ENCODE measurements around the gene ENTPD1. TPM values are rescaled to one million over a fixed set of nuclear protein-coding genes. Genes with fewer than 3 reads are reported as not detected.
"Not testable (repeated sequence)": the region's sequence is repeated elsewhere in the genome, so short reads cannot be mapped to it uniquely, and the experiment has no call there.

Gene ENTPD1
- polyA plus RNA-seq (2012; ENCODE audit: insufficient read depth, insufficient read length, low read depth) = 3.8 TPM

- Histone ChIP-seq H3K9me3 (no peaks in the 10 kb centered on the region), H3K36me3 (no peaks in the 10 kb centered on the region), H3K4me3 (ENCODE audit: low read depth, low read length) (no peak within 1 kb of the TSS), H3K27me3 (no peaks in the 10 kb centered on the region), H3K4me1 (no peaks in the 10 kb centered on the region)
- no peak for DNase-seq
- TF ChIP-seq, protein P1, sequence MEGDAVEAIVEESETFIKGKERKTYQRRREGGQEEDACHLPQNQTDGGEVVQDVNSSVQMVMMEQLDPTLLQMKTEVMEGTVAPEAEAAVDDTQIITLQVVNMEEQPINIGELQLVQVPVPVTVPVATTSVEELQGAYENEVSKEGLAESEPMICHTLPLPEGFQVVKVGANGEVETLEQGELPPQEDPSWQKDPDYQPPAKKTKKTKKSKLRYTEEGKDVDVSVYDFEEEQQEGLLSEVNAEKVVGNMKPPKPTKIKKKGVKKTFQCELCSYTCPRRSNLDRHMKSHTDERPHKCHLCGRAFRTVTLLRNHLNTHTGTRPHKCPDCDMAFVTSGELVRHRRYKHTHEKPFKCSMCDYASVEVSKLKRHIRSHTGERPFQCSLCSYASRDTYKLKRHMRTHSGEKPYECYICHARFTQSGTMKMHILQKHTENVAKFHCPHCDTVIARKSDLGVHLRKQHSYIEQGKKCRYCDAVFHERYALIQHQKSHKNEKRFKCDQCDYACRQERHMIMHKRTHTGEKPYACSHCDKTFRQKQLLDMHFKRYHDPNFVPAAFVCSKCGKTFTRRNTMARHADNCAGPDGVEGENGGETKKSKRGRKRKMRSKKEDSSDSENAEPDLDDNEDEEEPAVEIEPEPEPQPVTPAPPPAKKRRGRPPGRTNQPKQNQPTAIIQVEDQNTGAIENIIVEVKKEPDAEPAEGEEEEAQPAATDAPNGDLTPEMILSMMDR (IDR thresholded peaks at IDR 0.05; ENCODE audit: low read depth, low read length) = no peak
Measured at GRCh38 chr10:95756041-95756761, at the start of gene ENTPD1. Gene ENTPD1 (plus strand): TSS chr10:95756163. CDS start chr10:95756240, 77 bp downstream.

DNA sequence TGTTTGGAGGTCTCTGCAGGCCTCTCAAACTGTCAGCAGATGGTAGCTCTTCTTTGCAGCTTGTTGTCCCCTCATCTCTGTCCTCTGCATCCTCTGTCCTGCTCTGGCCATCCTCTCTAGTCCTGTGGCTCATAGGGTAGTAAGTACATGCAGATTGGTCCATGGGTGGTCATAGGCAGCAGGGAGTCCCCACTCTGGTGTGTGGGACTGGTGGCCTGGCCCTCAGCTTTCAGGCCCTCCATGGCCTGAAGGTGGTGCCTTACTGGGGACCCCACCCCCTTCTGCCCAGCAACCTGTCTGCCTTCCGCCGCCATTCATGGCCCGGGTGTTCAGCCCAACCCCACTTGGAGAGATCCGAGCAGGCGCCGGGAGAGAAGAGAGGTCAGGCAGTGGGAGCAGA is 49.4 kb upstream of the ENTPD1 start:
- no peaks in the 10 kb centered on the region for H3K9me3 ChIP-seq
- no peak for DNase-seq
- H3K27me3 ChIP-seq = no peaks in the 10 kb centered on the region
- H3K4me3 ChIP-seq (ENCODE audit: low read depth, low read length) = no peak overlapping the region
- no peaks in the 10 kb centered on the region for H3K36me3 ChIP-seq
- no peaks in the 10 kb centered on the region for H3K4me1 ChIP-seq
- TF ChIP-seq, protein P1 (IDR thresholded peaks at IDR 0.05; ENCODE audit: low read depth, low read length) = no peak

DNA sequence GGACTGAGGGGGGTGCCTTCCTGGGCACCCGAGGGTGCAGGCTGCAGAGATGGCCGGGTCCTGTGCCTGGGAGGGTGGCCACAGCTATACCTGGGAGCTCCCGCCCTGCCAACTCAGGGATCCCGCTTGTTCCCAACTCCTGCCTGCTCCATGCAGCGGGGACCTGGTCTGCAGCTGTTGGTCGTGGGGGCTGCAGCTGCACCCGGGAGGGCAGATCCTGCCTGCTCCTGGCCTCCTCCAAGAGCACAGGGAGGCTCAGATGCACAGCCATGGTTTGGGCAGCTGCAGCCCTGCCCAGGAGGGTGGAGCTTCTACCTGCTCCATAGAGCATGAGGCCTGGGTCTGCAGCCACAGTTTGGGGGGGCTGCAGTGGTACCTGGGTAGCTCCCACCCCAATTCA is 49.0 kb upstream of the ENTPD1 start:
- Histone ChIP-seq H3K36me3 (no peaks in the 10 kb centered on the region), H3K4me3 (ENCODE audit: low read depth, low read length) (no peak overlapping the region), H3K9me3 (no peaks in the 10 kb centered on the region), H3K4me1 (no peaks in the 10 kb centered on the region), H3K27me3 (no peaks in the 10 kb centered on the region)
- no peak for DNase-seq
- TF ChIP-seq, protein P1 (IDR thresholded peaks at IDR 0.05; ENCODE audit: low read depth, low read length) = no peak

GRCh38 chr10:95711492-95711891 is 44.5 kb upstream of the ENTPD1 start:
- Histone ChIP-seq H3K4me3 (ENCODE audit: low read depth, low read length) (no peak overlapping the region), H3K36me3 (no peaks in the 10 kb centered on the region), H3K9me3 (no peaks in the 10 kb centered on the region), H3K4me1 (no peaks in the 10 kb centered on the region), H3K27me3 (no peaks in the 10 kb centered on the region)
- no peak for DNase-seq
- TF ChIP-seq, protein P1 (IDR thresholded peaks at IDR 0.05; ENCODE audit: low read depth, low read length) = no peak

DNA sequence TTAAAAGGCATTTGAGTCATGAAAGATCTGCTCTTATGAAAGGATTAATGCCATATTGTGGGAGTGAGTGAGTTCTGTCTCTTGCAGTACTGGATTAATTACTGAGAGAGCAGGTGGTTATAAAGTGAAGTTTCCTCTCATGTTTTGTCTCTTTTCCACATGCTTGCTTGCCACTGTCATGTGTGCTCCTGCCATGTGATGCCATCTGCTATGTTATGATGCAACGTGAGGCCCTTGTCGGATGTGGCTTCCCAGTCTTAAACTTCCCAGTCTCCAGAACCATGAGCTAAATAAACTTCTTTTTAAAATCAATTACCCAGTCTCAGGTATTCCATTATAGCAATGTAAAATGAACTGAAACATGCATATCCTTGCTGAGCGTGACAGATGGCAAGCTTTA is 39.5 kb upstream of the ENTPD1 start:
- Histone ChIP-seq H3K36me3 (no peaks in the 10 kb centered on the region), H3K4me3 (ENCODE audit: low read depth, low read length) (no peak overlapping the region), H3K27me3 (no peaks in the 10 kb centered on the region), H3K9me3 (no peaks in the 10 kb centered on the region), H3K4me1 (no peaks in the 10 kb centered on the region)
- TF ChIP-seq, protein P1 (IDR thresholded peaks at IDR 0.05; ENCODE audit: low read depth, low read length) = no peak
- DNase-seq = no peak

DNA sequence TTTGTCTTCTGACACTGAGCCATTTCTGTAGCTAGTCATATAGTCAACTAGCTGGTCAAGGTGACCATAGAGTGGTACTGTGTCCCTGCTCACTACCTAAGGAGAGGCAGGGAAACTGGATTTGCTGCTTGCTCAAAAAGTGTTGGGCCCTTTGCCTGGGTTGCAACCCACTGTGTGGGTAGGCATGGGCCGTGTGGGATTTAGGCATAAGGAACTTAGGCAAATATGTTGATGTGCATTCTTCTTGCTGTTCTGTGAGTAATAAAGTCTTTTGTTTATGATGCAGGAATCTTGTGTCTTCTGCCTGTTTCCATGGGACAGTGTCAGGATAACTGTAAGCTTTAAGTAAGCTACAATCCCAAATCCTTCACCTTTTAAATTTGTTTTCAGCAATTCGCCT is 39.1 kb upstream of the ENTPD1 start:
- no peaks in the 10 kb centered on the region for H3K9me3 ChIP-seq
- H3K27me3 ChIP-seq = no peaks in the 10 kb centered on the region
- no peak for DNase-seq
- no peaks in the 10 kb centered on the region for H3K4me1 ChIP-seq
- H3K4me3 ChIP-seq (ENCODE audit: low read depth, low read length) = no peak overlapping the region
- TF ChIP-seq, protein P1 (IDR thresholded peaks at IDR 0.05; ENCODE audit: low read depth, low read length) = no peak
- no peaks in the 10 kb centered on the region for H3K36me3 ChIP-seq

- not testable (repeated sequence) for H3K36me3 ChIP-seq, DNase-seq
Measured at GRCh38 chr10:95720745-95721144, 35.2 kb upstream of the ENTPD1 start.

DNA sequence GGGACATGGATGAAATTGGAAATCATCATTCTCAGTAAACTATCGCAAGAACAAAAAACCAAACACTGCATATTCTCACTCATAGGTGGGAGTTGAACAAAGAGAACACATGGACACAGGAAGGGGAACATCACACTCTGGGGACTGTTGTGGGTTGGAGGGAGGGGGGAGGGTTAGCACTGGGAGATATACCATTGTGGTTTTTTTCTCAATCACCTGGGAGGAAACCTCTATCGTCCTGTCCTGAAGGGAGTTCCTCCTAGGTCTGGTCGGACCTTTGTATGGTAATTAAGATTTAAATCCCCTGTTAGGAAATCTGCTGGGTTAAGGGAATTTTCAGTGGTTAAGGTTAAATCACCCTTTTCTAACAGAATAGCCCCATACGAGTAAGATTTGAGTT is 33.5 kb upstream of the ENTPD1 start:
- not testable (repeated sequence) for H3K27me3 ChIP-seq; DNase-seq; H3K36me3 ChIP-seq; H3K4me1 ChIP-seq; H3K4me3 ChIP-seq (ENCODE audit: low read depth, low read length); H3K9me3 ChIP-seq

More at GRCh38 chr10:95720745-95721144, 35.2 kb upstream of the ENTPD1 start:
- H3K9me3 ChIP-seq; H3K27me3 ChIP-seq; H3K4me1 ChIP-seq; H3K4me3 ChIP-seq (ENCODE audit: low read depth, low read length): not testable (repeated sequence)

Data from BE2C (cell line).